Endothelial cell of umbilical vein (primary cell): ENCODE data around the gene SPATA45. TPM values are rescaled to one million over a fixed set of nuclear protein-coding genes. Genes with fewer than 3 reads are reported as not detected.

Source experiments
- BruUV-seq: library from RNA; stranded (reverse); fragments of 400-500 nt; replicated peaks from 2 replicates; lab custom pipeline; 2021; lab: Mats Ljungman, UMichigan
- CTCF ChIA-PET: fragments of 300-600, 350-600 bp; sonication (Branson Sonifier 250); formaldehyde crosslinking; loops from one replicate; lab custom pipeline; 2021; ENCODE audit warnings: antibody characterized with exemption, inconsistent platforms; lab: Charles Lee
- POLR2A ChIA-PET: fragments of 300-600, 350-600 bp; sonication (Branson Sonifier 250); formaldehyde crosslinking; loops from one replicate; lab custom pipeline; 2021; ENCODE audit warnings: antibody characterized with exemption, inconsistent platforms; lab: Charles Lee
- DNase-seq: peaks from one replicate; pipeline ENCODE4 v3.0.0-alpha.2; 2011; ENCODE audit warnings: low read depth, low spot score
- FAIRE-seq: peaks from 2 replicates; lab custom pipeline; 2011; peaks lifted over from hg19 to GRCh38; lab: Jason Lieb, UNC
- H2AFZ ChIP-seq: 2 replicates; pipeline ENCODE4 v1.6.0; 2012; ENCODE audit warnings: low read depth, low read length, control low read depth, inconsistent platforms
- H3K27ac ChIP-seq: 2 replicates; pipeline ENCODE4 v1.5.1; 2011; ENCODE audit warnings: low read depth, mild to moderate bottlenecking, control low read depth, low read length, moderate library complexity; ENCODE audit not compliant: insufficient read depth
- H3K27me3 ChIP-seq, 2 experiments: 2 replicates each; pipeline versions ENCODE4 v1.6.0 to v1.6.1; 2011; ENCODE audit warnings: low read length in 2 of 2, mixed read lengths in 1 of 2; ENCODE audit not compliant: control insufficient read depth in 2 of 2, insufficient read depth in 2 of 2
- H3K36me3 ChIP-seq, 2 experiments: 2 replicates in 1 of 2; 3 replicates in 1 of 2; pipeline ENCODE4 v1.5.1; 2011; ENCODE audit warnings: low read length in 2 of 2, mild to moderate bottlenecking in 1 of 2, moderate library complexity in 1 of 2; ENCODE audit not compliant: control insufficient read depth in 2 of 2, insufficient read depth in 2 of 2; ENCODE audit errors: extremely low read depth in 1 of 2
- H3K4me1 ChIP-seq: 3 replicates; pipeline ENCODE4 v1.5.1; 2011; ENCODE audit warnings: mild to moderate bottlenecking, low read length; ENCODE audit not compliant: control insufficient read depth, insufficient read depth; ENCODE audit errors: extremely low read depth
- H3K4me2 ChIP-seq: 2 replicates; pipeline ENCODE4 v1.6.1; 2011; ENCODE audit warnings: low read length, control low read depth, mixed read lengths; ENCODE audit not compliant: insufficient read depth
- H3K4me3 ChIP-seq, 3 experiments: fragments of 200-600 bp in 1 of 3; sonication (generic), shearing (Covaris generic) in 1 of 3; replicated peaks in 1 of 3; 2 replicates each; pipeline ENCODE4 v1.5.1; 2011 to 2016; ENCODE audit warnings: control low read depth in 3 of 3, low read length in 3 of 3, mild to moderate bottlenecking in 2 of 3, inconsistent platforms in 1 of 3, low read depth in 1 of 3, moderate library complexity in 1 of 3; ENCODE audit not compliant: insufficient read depth in 1 of 3
- H3K79me2 ChIP-seq: 2 replicates; pipeline ENCODE4 v1.6.0; 2012; ENCODE audit warnings: low read length, inconsistent platforms; ENCODE audit not compliant: control insufficient read depth, insufficient read depth
- H3K9ac ChIP-seq: replicated peaks from 2 replicates; pipeline ENCODE3; 2011; ENCODE audit warnings: low read length, control low read depth; ENCODE audit not compliant: insufficient read depth; ENCODE audit errors: extremely low read depth
- H3K9me1 ChIP-seq: replicated peaks from 3 replicates; pipeline ENCODE4 v1.6.0; 2011; ENCODE audit warnings: mild to moderate bottlenecking, low read length; ENCODE audit not compliant: control insufficient read depth, insufficient read depth; ENCODE audit errors: extremely low read depth
- H3K9me3 ChIP-seq: replicated peaks from 2 replicates; pipeline ENCODE4 v1.5.1; 2012; ENCODE audit warnings: low read length, inconsistent platforms; ENCODE audit not compliant: control insufficient read depth, insufficient read depth
- H4K20me1 ChIP-seq: replicated peaks from 2 replicates; pipeline ENCODE3; 2011; ENCODE audit warnings: mild to moderate bottlenecking, low read length; ENCODE audit not compliant: control insufficient read depth, insufficient read depth; ENCODE audit errors: extremely low read depth
- CTCF ChIP-seq, 2 donors: IDR thresholded peaks; 1 replicate in 1 of 2; 2 replicates in 1 of 2; pipeline ENCODE4 v1.5.1; 2011; ENCODE audit warnings: low read length in 2 of 2, mild to moderate bottlenecking in 2 of 2, moderate library complexity in 2 of 2, control low read depth in 1 of 2, inconsistent platforms in 1 of 2, low read depth in 1 of 2; ENCODE audit not compliant: insufficient read depth in 1 of 2; ENCODE audit errors: extremely low read depth in 1 of 2
- EZH2 ChIP-seq: IDR thresholded peaks from 2 replicates; pipeline ENCODE4 v1.6.1; 2012; ENCODE audit warnings: borderline replicate concordance, low read depth, mild to moderate bottlenecking, moderate library complexity, low read length, inconsistent platforms; ENCODE audit not compliant: severe bottlenecking
- GATA2 ChIP-seq: IDR thresholded peaks from 2 replicates; pipeline ENCODE4 v1.7.0; 2011; ENCODE audit warnings: low read depth, mild to moderate bottlenecking, moderate library complexity, mixed read lengths, low read length; ENCODE audit not compliant: insufficient read length, insufficient read depth
- MAX ChIP-seq: IDR thresholded peaks from 2 replicates; pipeline ENCODE4 v1.6.1; 2011; ENCODE audit not compliant: insufficient read depth, insufficient read length
- MYC ChIP-seq: IDR thresholded peaks from one replicate; pipeline ENCODE4 v1.6.1; 2011; ENCODE audit warnings: mild to moderate bottlenecking, low read depth, low read length
- POLR2A ChIP-seq: IDR thresholded peaks from 2 replicates; pipeline ENCODE4 v1.6.1; 2012; ENCODE audit warnings: low read depth, mild to moderate bottlenecking, control low read depth, low read length
- POLR2AphosphoS5 ChIP-seq: IDR thresholded peaks from 2 replicates; pipeline ENCODE4 v1.6.1; 2012; ENCODE audit warnings: low read depth, mild to moderate bottlenecking, control low read depth, low read length, moderate library complexity; ENCODE audit not compliant: insufficient read depth
- dilution Hi-C: fragments of 300-500 bp; cut with MboI; formaldehyde crosslinking; loops from one replicate; pipeline ENCODE4 v1.15.0; 2019; ENCODE audit warnings: low sequenced_read_pairs; ENCODE audit not compliant: extremely low pct_ligation_motif_present
- intact Hi-C: fragments of 100-400 bp; cut with micrococcal nuclease; formaldehyde crosslinking; loops from one replicate; pipeline ENCODE4 v1.10.0; 2022
- polyA plus RNA-seq, 4 experiments: library from polyadenylated mRNA; depleted of rRNA in 3 of 4; stranded (reverse) in 3 of 4; unstranded in 1 of 4; fragments of >200 nt; gene quantifications; 2 replicates each; pipeline versions ENCODE4 v1.2.1 to v1.2.3, GENCODE V29; 2011 to 2012; ENCODE audit warnings: missing spikeins in 1 of 4
- total RNA-seq: library from RNA; stranded (reverse); gene quantifications from 2 replicates; pipeline ENCODE4 v1.2.3, GENCODE V29; 2021

The SPATA45 gene
- total and polyA plus RNA-seq, 2 donors (not counting 3 experiments of a cell fraction or from before 2014, with no cell fraction given), result not detected

DNA sequence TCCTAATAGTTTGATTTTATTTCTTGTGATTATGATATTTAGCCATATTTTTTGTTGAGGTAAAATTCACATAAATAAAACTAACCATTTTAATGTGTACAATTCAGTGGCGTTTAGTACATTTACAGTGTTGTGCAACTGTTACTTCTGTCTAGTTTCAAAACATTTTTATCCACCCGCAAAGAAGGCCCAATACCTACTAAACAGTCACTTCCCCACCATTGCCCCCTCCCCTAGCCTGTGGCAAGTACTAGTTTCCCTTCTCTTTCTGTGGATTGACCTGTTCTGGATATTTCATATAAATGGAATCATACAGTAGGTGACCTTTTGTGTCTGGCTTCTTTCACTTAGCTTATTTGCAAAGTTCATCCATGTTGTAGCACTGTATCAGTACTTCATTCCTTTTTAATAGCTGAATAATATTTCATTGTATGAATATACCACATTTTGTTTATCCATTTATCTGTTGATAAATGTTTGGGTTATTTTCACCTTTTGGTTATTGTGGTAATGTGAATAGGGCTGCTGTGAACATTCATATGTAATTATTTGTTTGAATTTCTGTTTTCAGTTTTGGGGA lies 14.8 kb upstream of the SPATA45 start:
- no peak for TF ChIP-seq EZH2
- TF ChIP-seq POLR2A, result no peak
- TF ChIP-seq MYC, result no peak
- no peak for TF ChIP-seq MAX
- no peak for TF ChIP-seq CTCF (IDR thresholded peaks at IDR 0.05; ENCODE audit: extremely low read depth in 1 of 2, insufficient read depth in 1 of 2, low read depth in 1 of 2, low read length in 2 of 2)
- TF ChIP-seq GATA2, result no peak
- TF ChIP-seq POLR2AphosphoS5, result no peak
- FAIRE-seq (no peak), DNase-seq (no peak)
- Histone ChIP-seq H3K79me2 (peaks cover 43% of the 10 kb centered on the region), H3K36me3 (no peaks in the 10 kb centered on the region), H2AFZ (no peak overlapping the region), H3K9me3 (no peaks in the 10 kb centered on the region), H3K4me2 (no peak overlapping the region), H3K27ac (no peak overlapping the region), H3K4me1 (peaks cover 19% of the 10 kb centered on the region), H4K20me1 (peaks cover 3% of the 10 kb centered on the region), H3K9ac (no peak overlapping the region), H3K27me3 (no peaks in the 10 kb centered on the region), H3K4me3 (no peak overlapping the region), H3K9me1 (no peaks in the 10 kb centered on the region)
- POLR2A ChIA-PET, result no interaction called here
- intact Hi-C loops, result no loop called here
- dilution Hi-C loops, result no loop called here
- CTCF ChIA-PET, result interaction anchor here (1.1 to 1.6 kb wide), 3 partner anchors 47 to 381 kb away, joined by 3 to 5 read pairs (median 3); no protein-coding TSS in a partner anchor
- BruUV-seq, result no TSS peak
